MM.1S (cell line): Measurements from ENCODE around the gene DNALI1.

ENCODE experiments used
- DNase-seq: peaks from one replicate; pipeline ENCODE4 v3.0.0-alpha.2; 2015
- H2AFZ ChIP-seq: fragments of 300-600 bp; sonication (generic); 2 replicates; pipeline ENCODE4 v1.6.0; 2016; ENCODE audit warnings: antibody characterized with exemption, low read length
- H3F3A ChIP-seq: fragments of 300-600 bp; sonication (generic); 2 replicates; pipeline ENCODE4 v1.6.1; 2016; ENCODE audit warnings: mild to moderate bottlenecking, antibody characterized with exemption, low read length, moderate library complexity, mixed read lengths; ENCODE audit not compliant: insufficient read depth
- H3K27ac ChIP-seq: fragments of 300-600 bp; sonication (generic); 2 replicates; pipeline ENCODE4 v1.5.1; 2016; ENCODE audit warnings: mild to moderate bottlenecking, low read length
- H3K27me3 ChIP-seq: fragments of 300-600 bp; sonication (generic); replicated peaks from 2 replicates; pipeline ENCODE4 v1.6.0; 2016; ENCODE audit warnings: low read length; ENCODE audit not compliant: insufficient read depth
- H3K36me3 ChIP-seq: fragments of 300-600 bp; sonication (generic); replicated peaks from 2 replicates; pipeline ENCODE4 v1.6.1; 2016; ENCODE audit warnings: mild to moderate bottlenecking, low read length, mixed read lengths; ENCODE audit not compliant: insufficient read depth
- H3K4me1 ChIP-seq: fragments of 300-600 bp; sonication (generic); 2 replicates; pipeline ENCODE4 v1.6.1; 2016; ENCODE audit warnings: low read length, mixed read lengths
- H3K4me2 ChIP-seq: fragments of 300-600 bp; sonication (generic); 2 replicates; pipeline ENCODE4 v1.6.0; 2016; ENCODE audit warnings: low read depth, low read length
- H3K4me3 ChIP-seq: fragments of 300-600 bp; sonication (generic); 2 replicates; pipeline ENCODE4 v1.5.1; 2016; ENCODE audit warnings: low read length, mixed read lengths
- H3K79me2 ChIP-seq: fragments of 300-600 bp; sonication (generic); 2 replicates; pipeline ENCODE4 v1.6.1; 2016; ENCODE audit warnings: mixed run types, low read length, mixed read lengths
- H3K9ac ChIP-seq: fragments of 300-600 bp; sonication (generic); 2 replicates; pipeline ENCODE4 v1.6.1; 2016; ENCODE audit warnings: low read length, mixed read lengths
- H3K9me2 ChIP-seq: fragments of 300-600 bp; sonication (generic); replicated peaks from 2 replicates; pipeline ENCODE4 v1.6.1; 2016; ENCODE audit warnings: mild to moderate bottlenecking, low read length, mixed read lengths; ENCODE audit not compliant: insufficient read depth
- H3K9me3 ChIP-seq: fragments of 300-600 bp; sonication (generic); replicated peaks from 2 replicates; pipeline ENCODE4 v1.6.1; 2016; ENCODE audit warnings: mild to moderate bottlenecking, low read length, mixed read lengths; ENCODE audit not compliant: insufficient read depth
- H4K20me1 ChIP-seq: fragments of 300-600 bp; sonication (generic); 2 replicates; pipeline ENCODE4 v1.6.1; 2016; ENCODE audit warnings: mild to moderate bottlenecking, low read length, moderate library complexity, mixed read lengths; ENCODE audit not compliant: insufficient read depth
- EZH2 ChIP-seq: fragments of 300-600 bp; sonication (generic); optimal IDR thresholded peaks from 2 replicates; pipeline ENCODE3; 2017; ENCODE audit warnings: low read depth, mild to moderate bottlenecking, antibody characterized with exemption, low read length, mixed read lengths
- EZH2phosphoT487 ChIP-seq: fragments of 300-600 bp; sonication (generic); IDR thresholded peaks from 2 replicates; pipeline ENCODE4 v1.6.1; 2018; ENCODE audit warnings: antibody characterized with exemption, low read length
- TF ChIP-seq, protein P1 (sequence below): fragments of 300-600 bp; sonication (generic); IDR thresholded peaks from 2 replicates; pipeline ENCODE4 v1.5.1; 2016; ENCODE audit warnings: antibody characterized with exemption, low read length, mixed read lengths

The DNALI1 gene

DNA sequence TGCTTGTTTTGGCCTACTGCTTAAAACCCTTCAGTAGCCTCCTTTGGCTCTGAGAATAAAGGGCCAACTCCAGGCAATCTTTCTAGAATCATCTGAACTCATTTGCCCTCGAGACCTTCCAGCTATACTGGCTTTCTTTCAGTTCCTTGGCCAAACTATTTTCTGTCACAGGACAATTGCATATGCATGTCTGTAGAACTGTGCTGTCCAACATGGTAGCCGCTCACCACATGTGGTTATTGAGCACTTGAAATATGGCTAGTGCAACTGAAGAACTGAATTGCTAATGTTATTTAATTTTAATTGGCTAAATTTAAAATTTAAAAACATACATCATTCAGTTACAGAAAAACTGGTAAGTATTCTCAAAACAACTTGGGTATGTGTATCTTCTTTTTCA lies 53.3 kb downstream of the DNALI1 start:
- no peaks in the 10 kb centered on the region for H3K9me3 ChIP-seq
- no peak overlapping the region for H3K27ac ChIP-seq
- no peaks in the 10 kb centered on the region for H3K79me2 ChIP-seq
- peaks cover 10% of the 10 kb centered on the region for H3K27me3 ChIP-seq
- H2AFZ ChIP-seq = no peak overlapping the region
- H3K4me1 ChIP-seq = peaks cover 15% of the 10 kb centered on the region
- H3K4me3 ChIP-seq = no peak overlapping the region
- no peaks in the 10 kb centered on the region for H3K36me3 ChIP-seq
- no peaks in the 10 kb centered on the region for H3F3A ChIP-seq
- no peak overlapping the region for H3K4me2 ChIP-seq
- H4K20me1 ChIP-seq = no peaks in the 10 kb centered on the region
- H3K9me2 ChIP-seq = no peaks in the 10 kb centered on the region
- TF ChIP-seq, protein P1, sequence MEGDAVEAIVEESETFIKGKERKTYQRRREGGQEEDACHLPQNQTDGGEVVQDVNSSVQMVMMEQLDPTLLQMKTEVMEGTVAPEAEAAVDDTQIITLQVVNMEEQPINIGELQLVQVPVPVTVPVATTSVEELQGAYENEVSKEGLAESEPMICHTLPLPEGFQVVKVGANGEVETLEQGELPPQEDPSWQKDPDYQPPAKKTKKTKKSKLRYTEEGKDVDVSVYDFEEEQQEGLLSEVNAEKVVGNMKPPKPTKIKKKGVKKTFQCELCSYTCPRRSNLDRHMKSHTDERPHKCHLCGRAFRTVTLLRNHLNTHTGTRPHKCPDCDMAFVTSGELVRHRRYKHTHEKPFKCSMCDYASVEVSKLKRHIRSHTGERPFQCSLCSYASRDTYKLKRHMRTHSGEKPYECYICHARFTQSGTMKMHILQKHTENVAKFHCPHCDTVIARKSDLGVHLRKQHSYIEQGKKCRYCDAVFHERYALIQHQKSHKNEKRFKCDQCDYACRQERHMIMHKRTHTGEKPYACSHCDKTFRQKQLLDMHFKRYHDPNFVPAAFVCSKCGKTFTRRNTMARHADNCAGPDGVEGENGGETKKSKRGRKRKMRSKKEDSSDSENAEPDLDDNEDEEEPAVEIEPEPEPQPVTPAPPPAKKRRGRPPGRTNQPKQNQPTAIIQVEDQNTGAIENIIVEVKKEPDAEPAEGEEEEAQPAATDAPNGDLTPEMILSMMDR = no peak
- no peak for TF ChIP-seq EZH2
- TF ChIP-seq EZH2phosphoT487 = no peak
- no peak for DNase-seq
- H3K9ac ChIP-seq = no peak overlapping the region

DNA sequence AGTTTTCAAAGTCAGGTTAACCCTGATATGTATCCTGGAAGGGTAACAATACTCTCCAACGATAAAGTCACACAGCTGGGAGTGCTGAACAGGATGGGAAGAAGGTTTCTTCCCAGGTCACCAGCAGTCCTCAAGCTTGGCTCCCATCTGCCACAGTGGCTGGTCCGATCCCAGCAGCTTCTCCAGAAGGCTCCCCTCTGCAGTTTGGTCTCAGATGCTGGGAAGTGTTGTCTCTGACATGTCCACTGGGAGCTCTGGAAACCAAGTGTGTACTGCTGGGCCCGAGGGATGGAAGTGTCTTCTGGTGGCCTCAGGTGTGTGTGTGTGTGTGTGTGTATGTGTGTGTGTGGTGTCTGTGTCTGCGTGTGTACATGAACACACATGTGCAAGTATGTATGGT lies 55.4 kb downstream of the DNALI1 start:
- no peak overlapping the region for H2AFZ ChIP-seq
- DNase-seq = no peak
- H3K9me3 ChIP-seq = no peaks in the 10 kb centered on the region
- H3F3A ChIP-seq = no peaks in the 10 kb centered on the region
- no peak overlapping the region for H3K4me3 ChIP-seq
- no peak overlapping the region for H3K9ac ChIP-seq
- H4K20me1 ChIP-seq = no peaks in the 10 kb centered on the region
- H3K27me3 ChIP-seq = peaks cover 31% of the 10 kb centered on the region
- peaks cover 15% of the 10 kb centered on the region for H3K4me1 ChIP-seq
- H3K79me2 ChIP-seq = no peaks in the 10 kb centered on the region
- H3K9me2 ChIP-seq = no peaks in the 10 kb centered on the region
- TF ChIP-seq, protein P1 = no peak
- TF ChIP-seq EZH2 (no peak), EZH2phosphoT487 (no peak)
- no peak overlapping the region for H3K27ac ChIP-seq
- H3K36me3 ChIP-seq = no peaks in the 10 kb centered on the region
- H3K4me2 ChIP-seq = no peak overlapping the region

DNA sequence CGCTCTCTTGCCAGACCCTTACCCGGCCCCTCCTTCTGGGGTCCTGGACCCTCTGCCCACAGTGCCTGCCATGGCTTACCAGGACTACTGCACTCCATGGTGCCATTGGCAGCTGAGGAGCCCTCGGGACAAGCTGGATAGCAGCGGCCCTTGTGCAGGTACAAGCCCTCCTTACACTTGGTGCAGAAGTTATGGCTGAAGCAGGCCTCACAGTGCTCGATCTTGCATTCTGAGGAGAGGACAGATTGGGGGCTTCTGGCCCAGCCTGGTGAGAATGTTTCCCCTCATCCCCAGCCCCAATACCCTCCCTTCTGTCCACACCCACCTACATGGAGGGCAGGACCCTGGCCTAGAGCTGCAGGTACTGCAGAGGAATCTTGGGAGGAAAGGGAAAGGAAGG lies 57.4 kb downstream of the DNALI1 start:
- Histone ChIP-seq H3F3A (no peaks in the 10 kb centered on the region), H3K79me2 (no peaks in the 10 kb centered on the region), H3K9me2 (no peaks in the 10 kb centered on the region), H3K9ac (no peak overlapping the region), H4K20me1 (no peaks in the 10 kb centered on the region), H3K9me3 (no peaks in the 10 kb centered on the region), H3K36me3 (no peaks in the 10 kb centered on the region), H3K27ac (no peak overlapping the region), H3K4me2 (no peak overlapping the region), H2AFZ (no peak overlapping the region), H3K4me3 (no peak overlapping the region), H3K27me3 (peaks cover 35% of the 10 kb centered on the region), H3K4me1 (peaks cover 1% of the 10 kb centered on the region; the same call in 1 of the 2 replicates)
- no peak for TF ChIP-seq EZH2phosphoT487
- TF ChIP-seq, protein P1 = no peak
- no peak for DNase-seq

DNA sequence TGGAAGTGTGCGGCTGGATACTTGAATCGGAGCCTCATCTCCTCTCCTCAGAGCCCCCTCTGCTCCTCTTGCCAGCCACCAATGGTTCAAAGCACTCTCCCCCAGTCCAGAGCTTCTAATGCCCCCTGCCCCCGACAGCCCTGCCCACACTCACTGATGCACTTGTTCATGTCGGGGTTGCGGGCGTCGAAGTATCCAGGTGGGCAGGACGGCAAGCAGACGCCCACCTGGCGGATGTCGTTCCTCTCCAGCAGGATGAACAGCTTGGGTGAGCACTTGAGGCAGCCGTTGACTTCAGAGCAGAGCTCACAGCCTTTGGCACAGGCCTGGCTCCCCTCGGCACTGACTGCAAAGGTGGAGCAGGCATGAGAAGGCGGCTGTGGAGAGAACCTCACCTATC lies 59.6 kb downstream of the DNALI1 start:
- no peaks in the 10 kb centered on the region for H3K4me1 ChIP-seq
- no peaks in the 10 kb centered on the region for H3K9me2 ChIP-seq
- H3K4me2 ChIP-seq = no peak overlapping the region
- H4K20me1 ChIP-seq = no peaks in the 10 kb centered on the region
- H3K9me3 ChIP-seq = no peaks in the 10 kb centered on the region
- H2AFZ ChIP-seq = no peak overlapping the region
- H3K27ac ChIP-seq = no peak overlapping the region
- DNase-seq = no peak
- no peaks in the 10 kb centered on the region for H3K79me2 ChIP-seq
- no peak overlapping the region for H3K9ac ChIP-seq
- no peaks in the 10 kb centered on the region for H3F3A ChIP-seq
- TF ChIP-seq EZH2phosphoT487 (no peak), EZH2 (no peak)
- TF ChIP-seq, protein P1 = no peak
- H3K27me3 ChIP-seq = peaks cover 38% of the 10 kb centered on the region
- H3K36me3 ChIP-seq = no peaks in the 10 kb centered on the region
- H3K4me3 ChIP-seq = no peak overlapping the region
